NCI-H2196 (cell line): Measurements from ENCODE around the gene CTNNBL1.

Experiments
- DNase-seq: peaks from one replicate; lab custom pipeline; 2025; ENCODE audit not compliant: unreplicated experiment; lab: John Stamatoyannopoulos, UW

CTNNBL1 gene

GRCh38 chr20:37875460-37876175 lies 181.8 kb downstream of the CTNNBL1 start:
- DNase-seq, result no peak

- DNase-seq, result no peak
Observed at GRCh38 chr20:37876863-37877262, 183.0 kb downstream of the CTNNBL1 start.

GRCh38 chr20:37877832-37878772 lies 184.3 kb downstream of the CTNNBL1 start:
- DNase-seq, result no peak

GRCh38 chr20:37878835-37879599 lies 185.2 kb downstream of the CTNNBL1 start:
- no peak for DNase-seq

- no peak for DNase-seq
Observed at GRCh38 chr20:37879843-37880242, 186.0 kb downstream of the CTNNBL1 start.

DNA sequence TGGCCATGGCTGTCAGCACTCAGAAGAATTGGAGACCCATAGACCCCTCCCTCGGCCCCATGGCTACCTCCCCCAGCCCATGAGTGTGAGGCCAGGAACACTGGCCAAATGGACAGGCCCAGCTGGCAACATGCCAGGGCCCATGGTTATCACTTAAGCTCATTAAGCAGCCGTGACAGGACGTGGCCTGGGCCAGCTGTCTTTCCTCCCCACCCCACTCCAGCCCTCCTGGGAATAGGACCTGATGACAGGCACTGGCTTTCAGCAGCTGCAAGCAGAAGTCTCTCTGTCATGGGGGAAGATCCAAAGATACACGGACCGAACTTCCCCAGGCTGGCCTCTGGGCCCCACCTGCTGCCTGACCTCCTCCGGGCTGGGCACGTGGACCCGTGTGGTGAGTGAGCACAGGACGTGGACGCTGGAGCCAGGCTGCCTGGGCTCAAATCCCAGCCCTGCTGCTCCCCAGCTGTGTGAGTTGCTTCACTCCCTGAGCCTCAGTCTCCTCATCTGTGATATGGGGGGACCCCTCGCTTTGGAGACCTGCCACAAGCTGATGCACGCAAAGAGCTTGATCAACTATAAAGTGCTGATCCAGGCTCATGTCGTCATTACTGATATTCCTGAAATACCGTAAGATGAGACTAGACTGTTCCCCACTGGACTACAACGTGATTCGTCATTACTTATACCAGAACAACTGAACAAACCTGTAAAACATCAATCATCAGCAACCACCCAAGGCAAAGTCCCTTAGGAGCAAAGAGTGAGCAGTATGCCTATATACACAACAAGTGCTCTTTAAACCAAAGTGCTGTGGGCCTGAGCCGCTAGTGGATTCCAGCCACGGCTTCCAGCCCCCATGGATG lies 187.1 kb downstream of the CTNNBL1 start:
- peak; percentile 51 for DNase-seq

DNA sequence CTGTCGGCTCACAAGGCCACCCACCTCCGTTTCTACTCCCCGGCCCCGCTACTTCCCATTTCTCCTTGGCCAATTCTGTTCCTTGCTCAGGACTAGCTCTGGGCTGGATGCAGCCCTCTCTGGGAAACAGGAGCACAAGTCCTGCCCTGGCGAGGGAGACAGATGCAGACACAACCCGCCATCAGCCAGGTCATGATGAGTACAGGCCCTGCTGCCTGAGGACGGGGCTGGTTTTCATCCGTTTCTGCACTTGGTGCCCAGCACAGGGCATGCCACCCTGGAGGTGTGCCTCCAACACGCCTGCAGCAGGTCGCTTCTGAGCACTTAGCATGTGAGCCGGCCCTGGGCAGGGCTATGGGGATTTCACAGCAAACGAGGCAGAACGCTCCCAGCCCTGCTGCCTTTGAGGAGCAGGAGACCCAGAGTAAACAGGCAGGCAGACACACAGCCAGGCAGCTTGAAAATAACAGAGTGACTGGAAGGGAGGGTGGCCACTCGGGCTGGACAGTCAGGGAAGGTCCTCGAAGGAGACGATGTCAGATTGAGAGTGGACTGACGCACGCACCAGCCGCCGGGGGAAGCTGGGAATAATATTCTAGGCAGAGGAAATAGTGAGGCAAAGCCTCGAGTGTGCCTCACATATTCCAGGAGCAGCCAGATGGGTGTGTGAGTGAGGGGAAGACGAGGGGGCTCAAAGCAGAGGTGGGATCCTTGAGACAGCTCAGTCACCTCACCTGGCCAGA lies 187.9 kb downstream of the CTNNBL1 start:
- DNase-seq, result no peak

DNA sequence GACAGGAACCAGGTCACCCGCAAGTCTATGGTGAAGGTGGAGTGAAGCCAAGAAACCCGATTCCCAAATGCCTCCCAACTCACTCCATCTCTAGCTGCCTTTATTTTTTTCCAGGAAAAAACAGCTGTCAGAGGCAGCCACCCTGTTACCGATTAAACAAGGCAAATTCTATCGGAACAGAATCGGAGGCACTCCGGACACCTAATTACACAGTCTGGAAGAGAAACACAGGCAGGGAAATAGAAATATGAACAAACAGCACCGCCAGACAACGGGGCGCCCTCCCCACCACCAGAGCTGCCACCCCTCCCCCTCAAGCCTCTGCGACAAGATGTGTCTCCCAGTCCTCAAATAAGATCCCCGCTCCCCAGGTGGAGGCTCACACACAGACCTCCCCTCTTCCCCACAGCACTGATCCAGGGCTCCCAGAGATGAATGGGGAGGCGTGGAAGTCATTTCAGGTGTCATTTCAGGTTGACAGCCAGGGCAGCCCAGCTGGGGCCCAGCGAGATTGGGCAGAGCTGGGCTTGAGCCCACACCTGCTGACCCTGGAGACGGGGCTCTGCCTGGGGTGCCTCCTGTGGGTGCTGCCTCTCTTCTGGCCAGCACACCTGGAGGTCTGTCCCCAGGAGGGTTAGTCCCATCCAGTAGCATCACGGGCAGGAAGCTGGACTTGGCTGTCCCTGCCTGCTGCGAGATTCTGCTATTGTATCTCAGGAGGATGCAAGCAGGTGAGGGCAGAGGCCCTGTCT lies 189.3 kb downstream of the CTNNBL1 start:
- no peak for DNase-seq

DNA sequence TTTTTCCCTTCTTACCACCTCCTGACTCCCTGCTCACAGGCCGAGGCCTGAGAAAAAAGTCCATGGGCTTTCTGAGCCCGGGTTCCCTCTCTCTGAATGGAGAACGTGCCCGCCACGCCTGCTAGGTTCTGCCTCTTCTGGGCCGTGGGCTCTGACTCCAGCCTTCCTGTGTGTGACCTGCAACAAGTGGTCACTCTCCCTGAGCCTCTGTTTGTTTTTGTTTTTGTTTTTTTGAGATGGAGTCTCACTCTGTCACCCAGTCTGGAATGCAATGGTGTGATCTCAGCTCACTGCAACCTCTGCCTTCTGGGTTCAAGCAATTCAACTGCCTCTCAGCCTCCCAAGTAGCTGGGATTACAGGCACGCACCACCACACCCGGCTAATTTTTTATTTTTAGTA lies 191.2 kb downstream of the CTNNBL1 start:
- no peak for DNase-seq

GRCh38 chr20:37885593-37886503 lies 192.0 kb downstream of the CTNNBL1 start:
- DNase-seq, result no peak

- peak; percentile 19 for DNase-seq
Observed at GRCh38 chr20:37886851-37887297, 193.0 kb downstream of the CTNNBL1 start.

DNA sequence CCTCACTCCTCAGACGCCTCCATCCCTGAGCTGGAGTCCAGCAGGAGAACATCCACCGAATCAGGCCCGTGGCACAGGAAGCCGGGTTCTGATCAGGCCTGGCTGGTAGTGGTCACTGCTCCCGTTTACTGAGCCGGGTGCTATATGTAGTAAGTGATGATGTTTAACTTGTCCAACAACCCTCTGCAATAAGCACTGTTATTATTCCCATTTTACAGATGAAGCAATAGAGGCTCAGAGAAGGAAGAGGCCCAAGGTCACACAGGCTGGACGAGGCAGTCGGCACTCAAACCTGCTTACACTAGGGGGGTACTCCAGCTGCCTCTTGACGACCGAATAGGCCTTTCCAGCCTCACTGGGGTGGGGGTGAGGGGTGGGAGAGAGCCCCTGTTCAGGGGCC lies 194.8 kb downstream of the CTNNBL1 start:
- DNase-seq, result no peak

- no peak for DNase-seq
Observed at GRCh38 chr20:37890108-37890507, 196.3 kb downstream of the CTNNBL1 start.

DNA sequence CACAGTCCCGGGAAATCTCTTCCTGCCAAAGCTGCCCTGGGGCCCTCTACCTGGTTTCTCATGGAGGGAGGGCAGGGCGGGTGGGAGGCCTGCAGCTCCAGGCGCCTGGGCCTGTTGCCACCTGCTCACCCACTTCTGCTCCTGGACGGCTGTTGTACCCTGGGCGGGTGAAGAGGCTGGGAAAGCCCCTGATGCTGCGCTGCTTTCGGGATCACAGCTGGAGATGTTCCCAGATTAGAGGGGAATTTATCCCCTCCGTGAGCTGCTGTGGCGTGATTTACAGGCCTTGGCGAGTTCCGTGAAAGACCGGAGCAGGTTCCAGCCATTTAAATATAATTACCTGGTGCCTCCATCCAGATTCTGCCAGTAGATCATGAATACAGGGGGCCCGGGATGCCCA lies 196.8 kb downstream of the CTNNBL1 start:
- no peak for DNase-seq

- no peak for DNase-seq
Observed at GRCh38 chr20:37892001-37892400, 198.2 kb downstream of the CTNNBL1 start.

- no peak for DNase-seq
Observed at GRCh38 chr20:37893566-37894241, 199.9 kb downstream of the CTNNBL1 start.

- no peak for DNase-seq
Observed at GRCh38 chr20:37894454-37894853, 200.6 kb downstream of the CTNNBL1 start.
